ENCODE measurements around the gene COLEC12.

The COLEC12 gene

DNA sequence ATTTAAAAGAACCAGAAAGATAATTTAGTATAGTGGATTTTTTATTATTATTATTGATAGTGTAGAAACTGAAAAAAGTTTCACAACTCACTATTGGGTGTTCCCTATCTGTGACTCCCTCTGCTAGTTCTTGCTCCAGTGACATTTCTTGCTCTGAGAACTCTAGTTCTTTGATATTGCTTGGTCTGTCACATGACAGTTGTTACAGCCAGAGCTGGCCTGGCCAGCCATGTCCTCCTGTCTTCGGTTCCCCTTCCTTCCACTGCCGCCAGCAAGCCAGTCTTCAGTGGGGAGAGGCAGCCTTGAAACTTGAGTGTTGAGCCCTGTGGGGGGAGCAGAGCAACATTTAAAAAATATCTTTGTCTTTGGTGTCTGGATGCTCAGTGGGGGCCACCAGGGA, 225.0 kb downstream of the COLEC12 start:
- DNase-seq, result no peak
- WGBS (ENCODE audit: insufficient coverage), result 86% methylated on average over 1 of the region's 2 CpGs

DNA sequence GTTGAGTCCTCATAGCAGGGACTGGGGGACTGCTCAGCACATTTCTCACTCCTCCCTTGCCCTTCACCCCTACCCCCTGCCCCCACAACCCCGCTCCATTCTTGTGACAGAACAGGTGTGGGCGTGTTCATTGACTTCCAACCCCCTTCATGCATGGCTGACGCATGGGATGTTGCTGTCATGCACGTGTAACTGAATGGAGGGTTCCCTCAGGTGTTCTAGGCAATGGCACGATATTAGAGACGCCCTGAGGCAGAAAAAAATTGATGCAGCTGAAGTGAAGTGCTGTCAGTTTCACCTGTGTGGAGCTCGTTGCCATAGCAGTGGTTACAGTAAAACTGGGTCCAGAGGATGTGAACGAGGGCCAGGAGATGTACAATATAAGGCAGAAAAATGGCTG, 226.2 kb downstream of the COLEC12 start:
- no peak overlapping the region for H3K27ac ChIP-seq (ENCODE audit: insufficient read depth in 1 of 2, low read depth in 1 of 2, low read length in 2 of 2, poor library complexity in 1 of 2, severe bottlenecking in 2 of 2)
- ChIA-PET CTCF (interaction anchor here (0.6 kb wide), 1 partner anchor 62 kb away, joined by 4 read pairs; no protein-coding TSS in a partner anchor), POLR2A (no interaction called here)
- no peaks in the 10 kb centered on the region for H3K36me3 ChIP-seq (ENCODE audit: control insufficient read depth in 4 of 4, insufficient read depth in 4 of 4, low read length in 3 of 4)
- H3K9me3 ChIP-seq (ENCODE audit: control extremely low read depth in 1 of 5, control insufficient read depth in 4 of 5, insufficient read depth in 2 of 5, low read depth in 1 of 5, low read length in 4 of 5), result peaks cover 0 to 11% (median 0%) of the 10 kb centered on the region in 5 experiments
- H3K27me3 ChIP-seq (replicated peaks in 2 of 5; ENCODE audit: control insufficient read depth in 4 of 5, insufficient read depth in 5 of 5, low read length in 4 of 5), result no peaks in the 10 kb centered on the region
- DNase-seq, result no peak
- H3K4me3 ChIP-seq (ENCODE audit: control insufficient read depth in 1 of 7, extremely low read depth in 1 of 7, insufficient read depth in 4 of 7, low read depth in 2 of 7, low read length in 6 of 7), result no peak overlapping the region
- H3K4me1 ChIP-seq (ENCODE audit: control extremely low read depth in 1 of 4, control insufficient read depth in 4 of 4, insufficient read depth in 4 of 4, low read length in 3 of 4), result peaks cover 0 to 6% (median under 1%) of the 10 kb centered on the region in 4 experiments
- WGBS (ENCODE audit: insufficient coverage), result 98% methylated on average over 5 of the region's 8 CpGs

More for the DNA sequence above, 225.0 kb downstream of the COLEC12 start:
- Histone ChIP-seq H3K27ac (ENCODE audit: insufficient read depth in 1 of 2, low read depth in 1 of 2, low read length in 2 of 2, poor library complexity in 1 of 2, severe bottlenecking in 2 of 2) (no peak overlapping the region), H3K4me3 (ENCODE audit: control insufficient read depth in 1 of 7, extremely low read depth in 1 of 7, insufficient read depth in 4 of 7, low read depth in 2 of 7, low read length in 6 of 7) (no peak overlapping the region), H3K9me3 (ENCODE audit: control extremely low read depth in 1 of 5, control insufficient read depth in 4 of 5, insufficient read depth in 2 of 5, low read depth in 1 of 5, low read length in 4 of 5) (peaks cover 0 to 11% (median 0%) of the 10 kb centered on the region in 5 experiments), H3K4me1 (ENCODE audit: control extremely low read depth in 1 of 4, control insufficient read depth in 4 of 4, insufficient read depth in 4 of 4, low read length in 3 of 4) (peaks cover 0 to 2% (median 0%) of the 10 kb centered on the region in 4 experiments), H3K36me3 (ENCODE audit: control insufficient read depth in 4 of 4, insufficient read depth in 4 of 4, low read length in 3 of 4) (no peaks in the 10 kb centered on the region), H3K27me3 (replicated peaks in 2 of 5; ENCODE audit: control insufficient read depth in 4 of 5, insufficient read depth in 5 of 5, low read length in 4 of 5) (no peaks in the 10 kb centered on the region)
- CTCF ChIA-PET, result no interaction called here
- POLR2A ChIA-PET, result no interaction called here

- peaks cover 0 to 14% (median 6%) of the 10 kb centered on the region in 4 experiments for H3K4me1 ChIP-seq (ENCODE audit: control extremely low read depth in 1 of 4, control insufficient read depth in 4 of 4, insufficient read depth in 4 of 4, low read length in 3 of 4)
- ChIA-PET CTCF (no interaction called here), POLR2A (no interaction called here)
- WGBS (ENCODE audit: insufficient coverage), result 100% methylated on average over 2 of the region's 3 CpGs
- no peak for DNase-seq
- no peaks in the 10 kb centered on the region for H3K36me3 ChIP-seq (ENCODE audit: control insufficient read depth in 4 of 4, insufficient read depth in 4 of 4, low read length in 3 of 4)
- no peak overlapping the region for H3K27ac ChIP-seq (ENCODE audit: insufficient read depth in 1 of 2, low read depth in 1 of 2, low read length in 2 of 2, poor library complexity in 1 of 2, severe bottlenecking in 2 of 2)
- H3K27me3 ChIP-seq (replicated peaks in 2 of 5; ENCODE audit: control insufficient read depth in 4 of 5, insufficient read depth in 5 of 5, low read length in 4 of 5), result no peaks in the 10 kb centered on the region
- no peak overlapping the region for H3K4me3 ChIP-seq (ENCODE audit: control insufficient read depth in 1 of 7, extremely low read depth in 1 of 7, insufficient read depth in 4 of 7, low read depth in 2 of 7, low read length in 6 of 7)
- peaks cover 0 to 7% (median 0%) of the 10 kb centered on the region in 5 experiments for H3K9me3 ChIP-seq (ENCODE audit: control extremely low read depth in 1 of 5, control insufficient read depth in 4 of 5, insufficient read depth in 2 of 5, low read depth in 1 of 5, low read length in 4 of 5)
These were observed 227.0 kb downstream of the COLEC12 start for GRCh38 chr18:273525-273924.

GRCh38 chr18:272650-273049, 227.9 kb downstream of the COLEC12 start:
- POLR2A ChIA-PET, result no interaction called here
- DNase-seq, result no peak
- Histone ChIP-seq H3K27me3 (replicated peaks in 2 of 5; ENCODE audit: control insufficient read depth in 4 of 5, insufficient read depth in 5 of 5, low read length in 4 of 5) (no peaks in the 10 kb centered on the region), H3K36me3 (ENCODE audit: control insufficient read depth in 4 of 4, insufficient read depth in 4 of 4, low read length in 3 of 4) (no peaks in the 10 kb centered on the region), H3K9me3 (ENCODE audit: control extremely low read depth in 1 of 5, control insufficient read depth in 4 of 5, insufficient read depth in 2 of 5, low read depth in 1 of 5, low read length in 4 of 5) (peaks cover 0 to 2% (median 0%) of the 10 kb centered on the region in 5 experiments), H3K4me1 (ENCODE audit: control extremely low read depth in 1 of 4, control insufficient read depth in 4 of 4, insufficient read depth in 4 of 4, low read length in 3 of 4) (peaks cover 0 to 17% (median 8%) of the 10 kb centered on the region in 4 experiments), H3K4me3 (ENCODE audit: control insufficient read depth in 1 of 7, extremely low read depth in 1 of 7, insufficient read depth in 4 of 7, low read depth in 2 of 7, low read length in 6 of 7) (no peak overlapping the region), H3K27ac (ENCODE audit: insufficient read depth in 1 of 2, low read depth in 1 of 2, low read length in 2 of 2, poor library complexity in 1 of 2, severe bottlenecking in 2 of 2) (no peak overlapping the region)
- CTCF ChIA-PET, result no interaction called here
- no CpG with 5 or more reads among the region's 2 CpGs for WGBS (ENCODE audit: insufficient coverage)

- 93% methylated on average over 2 of the region's 6 CpGs for WGBS (ENCODE audit: insufficient coverage)
- Histone ChIP-seq H3K36me3 (ENCODE audit: control insufficient read depth in 4 of 4, insufficient read depth in 4 of 4, low read length in 3 of 4) (peaks cover 2 to 6% (median 4%) of the 10 kb centered on the region in 4 experiments), H3K9me3 (ENCODE audit: control extremely low read depth in 1 of 5, control insufficient read depth in 4 of 5, insufficient read depth in 2 of 5, low read depth in 1 of 5, low read length in 4 of 5) (no peaks in the 10 kb centered on the region), H3K4me3 (ENCODE audit: control insufficient read depth in 1 of 7, extremely low read depth in 1 of 7, insufficient read depth in 4 of 7, low read depth in 2 of 7, low read length in 6 of 7) (no peak overlapping the region), H3K27ac (ENCODE audit: insufficient read depth in 1 of 2, low read depth in 1 of 2, low read length in 2 of 2, poor library complexity in 1 of 2, severe bottlenecking in 2 of 2) (no peak overlapping the region), H3K27me3 (replicated peaks in 2 of 5; ENCODE audit: control insufficient read depth in 4 of 5, insufficient read depth in 5 of 5, low read length in 4 of 5) (no peaks in the 10 kb centered on the region), H3K4me1 (ENCODE audit: control extremely low read depth in 1 of 4, control insufficient read depth in 4 of 4, insufficient read depth in 4 of 4, low read length in 3 of 4) (peaks cover 4 to 27% (median 17%) of the 10 kb centered on the region in 4 experiments)
- ChIA-PET POLR2A (no interaction called here), CTCF (interaction anchor here (1.0 to 1.5 kb wide), 2 partner anchors 23 to 347 kb away, joined by 3 to 7 read pairs; no protein-coding TSS in a partner anchor)
- DNase-seq, result no peak
These were observed 230.9 kb downstream of the COLEC12 start for GRCh38 chr18:269480-270095.

DNA sequence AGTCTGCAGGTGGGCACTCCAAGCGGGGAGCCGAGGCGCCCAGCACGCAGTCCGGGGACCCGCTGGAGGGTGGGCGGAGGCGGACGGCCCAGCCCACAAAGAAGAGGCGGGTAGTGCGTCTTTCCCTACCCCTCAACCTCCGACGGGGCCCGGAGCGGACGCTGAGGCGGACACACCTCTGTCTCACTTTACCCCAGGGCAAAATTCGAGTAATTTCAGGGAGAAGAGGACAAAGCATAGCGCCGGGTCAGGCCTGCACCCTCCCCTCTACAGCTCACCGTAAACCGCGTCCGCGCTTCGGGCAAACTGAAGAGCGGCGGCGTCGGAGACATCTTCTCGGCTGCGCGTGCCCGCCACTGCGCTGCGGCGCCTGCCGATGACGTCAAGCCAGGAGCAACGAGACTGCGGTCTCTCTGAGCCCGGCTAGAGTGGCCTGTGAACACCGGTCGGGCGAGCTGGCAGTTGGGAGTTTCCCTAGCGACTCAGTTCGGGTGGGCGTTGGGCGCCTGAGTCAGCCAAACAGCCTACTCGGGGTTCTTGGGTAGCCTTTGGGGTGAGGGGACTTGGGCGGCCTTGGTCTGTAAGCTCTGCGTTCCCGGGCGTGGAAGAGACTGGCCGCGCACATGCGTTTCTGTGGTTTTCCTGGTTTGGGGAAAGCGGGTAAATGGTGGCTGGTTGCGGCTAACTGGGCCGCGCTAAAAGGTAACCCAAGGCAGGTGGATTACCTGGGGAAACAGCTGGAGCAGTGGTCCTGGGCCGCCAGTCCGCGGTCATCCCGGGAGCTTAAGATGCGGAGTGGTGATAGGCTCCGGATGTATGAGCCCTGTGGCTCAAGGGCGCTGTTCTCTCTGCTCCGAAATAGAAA, 232.6 kb downstream of the COLEC12 start, which contains the start of gene THOC1:
TSS of gene THOC1 (minus strand) at position 360 of the 865 bp plus-strand sequence. CDS start at position 332, 28 bp downstream.
- H3K9me3 ChIP-seq (ENCODE audit: control extremely low read depth in 1 of 5, control insufficient read depth in 4 of 5, insufficient read depth in 2 of 5, low read depth in 1 of 5, low read length in 4 of 5), result no peaks in the 10 kb centered on the region
- H3K4me1 ChIP-seq (ENCODE audit: control extremely low read depth in 1 of 4, control insufficient read depth in 4 of 4, insufficient read depth in 4 of 4, low read length in 3 of 4), result peaks cover 4 to 27% (median 17%) of the 10 kb centered on the region in 4 experiments
- DNase-seq, result peak; percentile 95 to 99 (median 99)
- ChIA-PET POLR2A (interaction anchor here (0.5 to 1.1 kb wide), 7 partner anchors 9 to 390 kb away, joined by 3 to 4 read pairs (median 3); partner anchors contain the start of gene TYMS), CTCF (interaction anchor here (0.8 to 1.6 kb wide), 10 partner anchors 12 to 375 kb away, joined by 3 to 7 read pairs (median 3); no protein-coding TSS in a partner anchor)
- H3K4me3 ChIP-seq (ENCODE audit: control insufficient read depth in 1 of 7, extremely low read depth in 1 of 7, insufficient read depth in 4 of 7, low read depth in 2 of 7, low read length in 6 of 7), result peak within 1 kb of the TSS; percentile 80 to 98 (median 96)
- peak within 1 kb of the TSS; percentile 100 for H3K27ac ChIP-seq (ENCODE audit: insufficient read depth in 1 of 2, low read depth in 1 of 2, low read length in 2 of 2, poor library complexity in 1 of 2, severe bottlenecking in 2 of 2)
- no peaks in the 10 kb centered on the region for H3K27me3 ChIP-seq (replicated peaks in 2 of 5; ENCODE audit: control insufficient read depth in 4 of 5, insufficient read depth in 5 of 5, low read length in 4 of 5)
- 0% methylated on average over 51 of the region's 69 CpGs for WGBS (ENCODE audit: insufficient coverage)
- peaks cover 5 to 19% (median 15%) of the 10 kb centered on the region in 4 experiments for H3K36me3 ChIP-seq (ENCODE audit: control insufficient read depth in 4 of 4, insufficient read depth in 4 of 4, low read length in 3 of 4)

All from common myeloid progenitor, CD34-positive (primary cell).